CD14-positive monocyte (primary cell): Measurements from ENCODE around the gene MORC1. TPM values are rescaled to one million over a fixed set of nuclear protein-coding genes. Genes with fewer than 3 reads are reported as not detected.

Experiments
- DNase-seq, 3 donors: peaks; one replicate each; pipeline ENCODE4 v3.0.0-alpha.2; 2011 to 2022
- H2AFZ ChIP-seq: 2 replicates; pipeline ENCODE4 v1.6.0; 2012; ENCODE audit warnings: mild to moderate bottlenecking, low read depth, low read length, inconsistent platforms; ENCODE audit not compliant: insufficient read depth, poor library complexity, severe bottlenecking
- H3K27ac ChIP-seq, 2 donors: 1 replicate in 1 of 2; 2 replicates in 1 of 2; pipeline ENCODE4 v1.5.1; 2012 to 2013; ENCODE audit warnings: low read length in 2 of 2, control low read depth in 1 of 2, inconsistent platforms in 1 of 2, low read depth in 1 of 2, mild to moderate bottlenecking in 1 of 2
- H3K27me3 ChIP-seq, 2 donors: one replicate each; pipeline versions ENCODE4 v1.6.0 to v1.6.1; 2011 to 2013; ENCODE audit warnings: low read length in 2 of 2; ENCODE audit not compliant: control insufficient read depth in 2 of 2, insufficient read depth in 2 of 2
- H3K36me3 ChIP-seq, 2 donors: replicated peaks in 1 of 2; 1 replicate in 1 of 2; 2 replicates in 1 of 2; pipeline versions ENCODE4 v1.5.1 to v1.6.1; 2012 to 2013; ENCODE audit warnings: low read length in 2 of 2, control low read depth in 1 of 2, inconsistent platforms in 1 of 2, mild to moderate bottlenecking in 1 of 2; ENCODE audit not compliant: insufficient read depth in 2 of 2, control insufficient read depth in 1 of 2
- H3K4me1 ChIP-seq, 2 donors: 1 replicate in 1 of 2; 2 replicates in 1 of 2; pipeline versions ENCODE4 v1.5.1 to v1.6.1; 2012 to 2013; ENCODE audit warnings: low read length in 2 of 2, control low read depth in 1 of 2, inconsistent platforms in 1 of 2, mild to moderate bottlenecking in 1 of 2, moderate library complexity in 1 of 2; ENCODE audit not compliant: insufficient read depth in 2 of 2, control insufficient read depth in 1 of 2
- H3K4me2 ChIP-seq: replicated peaks from 2 replicates; pipeline ENCODE3; 2012; ENCODE audit warnings: low read length, moderate library complexity, mild to moderate bottlenecking; ENCODE audit not compliant: poor library complexity, severe bottlenecking; ENCODE audit errors: extremely low read depth
- H3K4me3 ChIP-seq, 3 experiments: fragments of 200-600 bp in 1 of 3; sonication (generic) in 1 of 3; replicated peaks in 1 of 3; 1 replicate in 2 of 3; 2 replicates in 1 of 3; pipeline ENCODE4 v1.5.1; 2011 to 2013; ENCODE audit warnings: low read length in 3 of 3, mild to moderate bottlenecking in 3 of 3, control low read depth in 2 of 3, low read depth in 2 of 3, inconsistent platforms in 1 of 3, moderate library complexity in 1 of 3
- H3K79me2 ChIP-seq: 2 replicates; pipeline ENCODE4 v1.6.0; 2012; ENCODE audit warnings: mild to moderate bottlenecking, control low read depth, inconsistent platforms, low read length, moderate library complexity; ENCODE audit not compliant: insufficient read depth
- H3K9ac ChIP-seq: 2 replicates; pipeline ENCODE4 v1.6.0; 2017; ENCODE audit warnings: low read length, mild to moderate bottlenecking; ENCODE audit not compliant: insufficient read depth, poor library complexity, severe bottlenecking
- H3K9me3 ChIP-seq, 2 donors: replicated peaks in 1 of 2; 1 replicate in 1 of 2; 2 replicates in 1 of 2; pipeline versions ENCODE4 v1.5.1 to v1.6.1; 2012 to 2013; ENCODE audit warnings: low read length in 2 of 2, control low read depth in 1 of 2; ENCODE audit not compliant: control insufficient read depth in 1 of 2, insufficient read depth in 1 of 2
- H4K20me1 ChIP-seq: 2 replicates; pipeline ENCODE4 v1.6.0; 2012; ENCODE audit warnings: mild to moderate bottlenecking, low read length, control low read depth, moderate library complexity; ENCODE audit not compliant: insufficient read depth
- H3K27ac Mint-ChIP-seq, 7 donors: one replicate each; pipeline ENCODE4 v1.8.0; 2020; ENCODE audit warnings: mild to moderate bottlenecking in 7 of 7, mixed read lengths in 7 of 7, moderate library complexity in 6 of 7, inconsistent platforms in 2 of 7
- H3K27me3 Mint-ChIP-seq, 3 donors: one replicate each; pipeline ENCODE4 v1.8.0; 2021 to 2022; ENCODE audit warnings: low read depth in 3 of 3, mild to moderate bottlenecking in 3 of 3, mixed read lengths in 3 of 3, moderate library complexity in 3 of 3, inconsistent platforms in 1 of 3
- H3K36me3 Mint-ChIP-seq, 2 donors: one replicate each; pipeline ENCODE4 v1.8.0; 2020; ENCODE audit warnings: mixed read lengths in 2 of 2, inconsistent platforms in 1 of 2, mild to moderate bottlenecking in 1 of 2
- H3K4me1 Mint-ChIP-seq: one replicate; pipeline ENCODE4 v1.8.0; 2020; ENCODE audit warnings: mild to moderate bottlenecking, mixed read lengths
- H3K4me3 Mint-ChIP-seq, 2 donors: one replicate each; pipeline ENCODE4 v1.8.0; 2020; ENCODE audit warnings: mild to moderate bottlenecking in 2 of 2, mixed read lengths in 2 of 2, moderate library complexity in 1 of 2
- H3K9me3 Mint-ChIP-seq, 7 donors: one replicate each; pipeline ENCODE4 v1.8.0; 2020 to 2022; ENCODE audit warnings: mixed read lengths in 7 of 7, mild to moderate bottlenecking in 6 of 7, moderate library complexity in 6 of 7, inconsistent platforms in 2 of 7
- CTCF ChIP-seq: fragments of 200-600 bp; IDR thresholded peaks from one replicate; pipeline ENCODE4 v1.8.0; 2022; ENCODE audit warnings: antibody characterized with exemption, mild to moderate bottlenecking
- WGBS: methylation state at CpG from one replicate; pipeline ENCODE4 v1.1.5; 2013; ENCODE audit warnings: missing lambda C conversion rate; ENCODE audit not compliant: insufficient coverage; 5-methylcytosine and 5-hydroxymethylcytosine counted together
- intact Hi-C, 2 donors: fragments of 100-400 bp; cut with micrococcal nuclease; formaldehyde crosslinking; loops; one replicate each; pipeline versions ENCODE4 v1.15.0 to v1.15.1; 2023
- polyA plus RNA-seq, 3 donors: library from polyadenylated mRNA; depleted of rRNA in 1 of 3; unstranded in 2 of 3; stranded (reverse) in 1 of 3; fragments of 300-500 nt in 2 of 3; fragments of >200 nt in 1 of 3; fragmentation: Illumina TruSeq in 2 of 3; gene quantifications; 1 replicate in 2 of 3; 2 replicates in 1 of 3; pipeline ENCODE4 v1.2.3, GENCODE V29; 2012 to 2021

MORC1 gene
- polyA plus RNA-seq, 3 donors, result not detected

- Histone ChIP-seq H3K9ac (no peak overlapping the region), H3K27ac (no peak overlapping the region), H2AFZ (no peak overlapping the region), H3K4me2 (no peak overlapping the region), H3K9me3 (no peaks in the 10 kb centered on the region), H3K27me3 (no peaks in the 10 kb centered on the region), H4K20me1 (no peaks in the 10 kb centered on the region), H3K79me2 (no peaks in the 10 kb centered on the region), H3K4me1 (peaks cover 0 to 12% of the 10 kb centered on the region in 2 donors), H3K4me3 (no peak overlapping the region), H3K36me3 (no peaks in the 10 kb centered on the region)
- WGBS, result no CpG with 5 or more reads among the region's 3 CpGs
- TF ChIP-seq CTCF, result no peak
- Mint-ChIP-seq H3K4me3 (no peak overlapping the region), H3K4me1 (peaks cover 14% of the 10 kb centered on the region), H3K9me3 (no peaks in the 10 kb centered on the region), H3K36me3 (no peaks in the 10 kb centered on the region), H3K27ac (no peak overlapping the region), H3K27me3 (peaks cover 0 to 4% (median 1%) of the 10 kb centered on the region in 3 donors)
- DNase-seq, result no peak
- intact Hi-C loops, result no loop called here
These were observed 60.3 kb downstream of the MORC1 start for GRCh38 chr3:109057616-109058015.

- Mint-ChIP-seq H3K27ac (no peak overlapping the region), H3K27me3 (peaks cover 0 to 4% (median 1%) of the 10 kb centered on the region in 3 donors), H3K4me3 (no peak overlapping the region), H3K4me1 (peaks cover 17% of the 10 kb centered on the region), H3K9me3 (no peaks in the 10 kb centered on the region), H3K36me3 (no peaks in the 10 kb centered on the region)
- Histone ChIP-seq H4K20me1 (no peaks in the 10 kb centered on the region), H3K9me3 (no peaks in the 10 kb centered on the region), H3K4me2 (no peak overlapping the region), H3K27ac (no peak overlapping the region), H3K27me3 (no peaks in the 10 kb centered on the region), H3K79me2 (no peaks in the 10 kb centered on the region), H3K4me1 (peaks cover 0 to 12% of the 10 kb centered on the region in 2 donors), H2AFZ (no peak overlapping the region), H3K36me3 (no peaks in the 10 kb centered on the region), H3K4me3 (no peak overlapping the region), H3K9ac (no peak overlapping the region)
- no CpG with 5 or more reads among the region's 3 CpGs for whole genome bisulfite sequencing
- intact Hi-C loops, result no loop called here
- TF ChIP-seq CTCF, result no peak
- DNase-seq, result no peak
These were observed 60.9 kb downstream of the MORC1 start for GRCh38 chr3:109057056-109057455.
